Thyroid gland (tissue), 4 donors: ENCODE measurements around the gene UBE2H.

ENCODE experiments used
- CTCF ChIP-seq, 6 experiments: fragments of 200-600 bp in 3 of 6; fragments of 450-650 bp in 3 of 6; sonication (generic) in 3 of 6; IDR thresholded peaks; one replicate each; pipeline ENCODE4 v1.5.1; 2016 to 2019; ENCODE audit warnings: antibody characterized with exemption in 6 of 6, mild to moderate bottlenecking in 2 of 6, inconsistent platforms in 1 of 6, moderate library complexity in 1 of 6
- POLR2A ChIP-seq, 2 donors: fragments of 450-650 bp; IDR thresholded peaks; one replicate each; pipeline ENCODE4 v1.6.1; 2017; ENCODE audit warnings: antibody characterized with exemption in 2 of 2, mild to moderate bottlenecking in 2 of 2, moderate library complexity in 1 of 2

DNA sequence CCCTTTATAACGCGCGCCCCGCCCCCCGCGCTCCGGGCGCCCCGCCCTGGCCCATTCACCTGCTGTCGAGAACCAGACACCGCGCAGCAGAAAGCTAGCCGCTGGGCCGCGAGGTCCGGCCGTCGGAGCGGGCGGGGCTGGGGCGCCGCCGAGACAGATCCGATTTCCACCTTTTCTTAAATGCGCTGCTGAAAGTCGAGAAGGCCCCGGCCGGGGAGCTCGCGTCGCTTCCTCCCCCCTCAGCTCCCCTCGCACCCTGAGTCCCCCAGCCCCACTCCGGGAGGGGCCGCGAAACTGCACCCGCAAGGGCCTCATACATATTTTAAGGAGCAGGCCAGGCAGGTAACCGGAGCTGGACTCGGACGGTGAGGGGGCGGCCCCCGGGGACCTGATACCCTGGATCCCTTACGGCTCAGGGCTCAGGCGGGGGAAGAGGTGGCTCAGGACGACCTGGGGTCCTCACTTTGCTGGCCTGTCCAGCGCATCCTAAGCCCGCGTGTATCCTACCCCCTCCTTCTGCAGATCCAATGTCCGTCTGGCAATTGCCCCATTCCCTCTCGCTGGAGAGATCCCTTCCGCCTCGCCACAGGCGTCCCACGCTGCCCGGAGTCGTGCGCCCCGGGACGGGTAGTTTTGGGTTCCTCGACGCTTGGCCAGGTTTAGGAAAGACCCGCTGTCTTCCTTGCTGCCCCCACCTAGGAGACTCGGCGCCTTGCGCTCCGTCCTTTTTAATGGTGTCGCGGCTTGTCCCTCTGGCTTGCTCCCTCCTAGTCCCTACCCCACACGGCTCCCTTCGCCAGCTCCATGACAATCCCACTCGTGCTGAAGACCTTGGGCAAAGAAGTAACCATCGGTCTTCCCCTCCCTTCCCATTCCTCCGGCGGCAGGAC is 170.6 kb downstream of the UBE2H start:
- TF ChIP-seq CTCF (IDR thresholded peaks at IDR 0.05) (no peak), POLR2A (IDR thresholded peaks at IDR 0.05) (no peak)
